A549 treated with dexamethasone at 1 μM for 4 hours (cell line): Measurements from ENCODE around the gene MRPL3. TPM values are rescaled to one million over a fixed set of nuclear protein-coding genes. Genes with fewer than 3 reads are reported as not detected.

ENCODE experiments used
- total RNA-seq: library from RNA; stranded (reverse); fragments of 200-300 nt; extraction: Qiagen RNA extraction; gene quantifications from 5 replicates; pipeline ENCODE4 v1.2.3, GENCODE V29; 2022

MRPL3 gene
- total RNA-seq: 97.2 to 106 TPM (median 103 TPM) in 5 replicates

GRCh38 chr3:131502530-131503319, at the start of gene MRPL3:
MRPL3 (minus strand) TSS chr3:131502971; CDS start chr3:131502821, 150 bp downstream.

Other genes starting within 250 kb of the MRPL3 start
- gene NUDT16, start 121.2 kb downstream of the MRPL3 start, total RNA-seq: 9.7 to 12.3 TPM (median 11.1 TPM) in 5 replicates